ENCODE measurements around the gene PP2D1. TPM values are rescaled to one million over a fixed set of nuclear protein-coding genes. Genes with fewer than 3 reads are reported as not detected.

The PP2D1 gene
- total and polyA plus RNA-seq, 9 of the 15 experiments (the other 6 are each of a cell fraction or from before 2014, with no cell fraction given), result 0.07 to 0.10 TPM; not detected in 7

DNA sequence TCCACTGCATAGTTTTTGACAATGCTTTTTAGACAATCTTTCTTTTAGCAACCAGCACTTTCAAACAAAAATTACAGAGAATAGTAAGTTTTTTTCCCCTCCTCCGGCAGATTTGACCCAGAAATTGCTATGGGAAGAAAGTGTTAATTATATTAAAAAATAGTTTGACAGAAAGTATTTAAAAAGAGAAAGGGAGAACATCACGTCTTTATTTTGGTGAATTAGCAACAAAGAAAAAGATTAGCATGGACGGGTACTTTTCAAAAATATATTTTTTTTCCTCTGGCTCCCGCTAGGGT lies 27.4 kb upstream of the PP2D1 start (continued):
- TF ChIP-seq, protein P1, sequence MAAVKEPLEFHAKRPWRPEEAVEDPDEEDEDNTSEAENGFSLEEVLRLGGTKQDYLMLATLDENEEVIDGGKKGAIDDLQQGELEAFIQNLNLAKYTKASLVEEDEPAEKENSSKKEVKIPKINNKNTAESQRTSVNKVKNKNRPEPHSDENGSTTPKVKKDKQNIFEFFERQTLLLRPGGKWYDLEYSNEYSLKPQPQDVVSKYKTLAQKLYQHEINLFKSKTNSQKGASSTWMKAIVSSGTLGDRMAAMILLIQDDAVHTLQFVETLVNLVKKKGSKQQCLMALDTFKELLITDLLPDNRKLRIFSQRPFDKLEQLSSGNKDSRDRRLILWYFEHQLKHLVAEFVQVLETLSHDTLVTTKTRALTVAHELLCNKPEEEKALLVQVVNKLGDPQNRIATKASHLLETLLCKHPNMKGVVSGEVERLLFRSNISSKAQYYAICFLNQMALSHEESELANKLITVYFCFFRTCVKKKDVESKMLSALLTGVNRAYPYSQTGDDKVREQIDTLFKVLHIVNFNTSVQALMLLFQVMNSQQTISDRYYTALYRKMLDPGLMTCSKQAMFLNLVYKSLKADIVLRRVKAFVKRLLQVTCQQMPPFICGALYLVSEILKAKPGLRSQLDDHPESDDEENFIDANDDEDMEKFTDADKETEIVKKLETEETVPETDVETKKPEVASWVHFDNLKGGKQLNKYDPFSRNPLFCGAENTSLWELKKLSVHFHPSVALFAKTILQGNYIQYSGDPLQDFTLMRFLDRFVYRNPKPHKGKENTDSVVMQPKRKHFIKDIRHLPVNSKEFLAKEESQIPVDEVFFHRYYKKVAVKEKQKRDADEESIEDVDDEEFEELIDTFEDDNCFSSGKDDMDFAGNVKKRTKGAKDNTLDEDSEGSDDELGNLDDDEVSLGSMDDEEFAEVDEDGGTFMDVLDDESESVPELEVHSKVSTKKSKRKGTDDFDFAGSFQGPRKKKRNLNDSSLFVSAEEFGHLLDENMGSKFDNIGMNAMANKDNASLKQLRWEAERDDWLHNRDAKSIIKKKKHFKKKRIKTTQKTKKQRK (IDR thresholded peaks at IDR 0.05; ENCODE audit: borderline replicate concordance, low read depth, low read length), result no peak
- TF ChIP-seq SMARCB1 (IDR thresholded peaks at IDR 0.05; ENCODE audit: insufficient read length, low read depth), result no peak
- peak; percentile 56; the same call in 1 of the 2 replicates for TF ChIP-seq ADNP (tag; IDR thresholded peaks at IDR 0.05)
- TF ChIP-seq FIP1L1 (IDR thresholded peaks at IDR 0.05; ENCODE audit: low read depth, low read length, poor library complexity, severe bottlenecking), result no peak
- TF ChIP-seq, protein P2, sequence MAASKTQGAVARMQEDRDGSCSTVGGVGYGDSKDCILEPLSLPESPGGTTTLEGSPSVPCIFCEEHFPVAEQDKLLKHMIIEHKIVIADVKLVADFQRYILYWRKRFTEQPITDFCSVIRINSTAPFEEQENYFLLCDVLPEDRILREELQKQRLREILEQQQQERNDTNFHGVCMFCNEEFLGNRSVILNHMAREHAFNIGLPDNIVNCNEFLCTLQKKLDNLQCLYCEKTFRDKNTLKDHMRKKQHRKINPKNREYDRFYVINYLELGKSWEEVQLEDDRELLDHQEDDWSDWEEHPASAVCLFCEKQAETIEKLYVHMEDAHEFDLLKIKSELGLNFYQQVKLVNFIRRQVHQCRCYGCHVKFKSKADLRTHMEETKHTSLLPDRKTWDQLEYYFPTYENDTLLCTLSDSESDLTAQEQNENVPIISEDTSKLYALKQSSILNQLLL (CRISPR knock-in tag; IDR thresholded peaks at IDR 0.05; ENCODE audit: borderline replicate concordance), result no peak
- TF ChIP-seq, protein P3, sequence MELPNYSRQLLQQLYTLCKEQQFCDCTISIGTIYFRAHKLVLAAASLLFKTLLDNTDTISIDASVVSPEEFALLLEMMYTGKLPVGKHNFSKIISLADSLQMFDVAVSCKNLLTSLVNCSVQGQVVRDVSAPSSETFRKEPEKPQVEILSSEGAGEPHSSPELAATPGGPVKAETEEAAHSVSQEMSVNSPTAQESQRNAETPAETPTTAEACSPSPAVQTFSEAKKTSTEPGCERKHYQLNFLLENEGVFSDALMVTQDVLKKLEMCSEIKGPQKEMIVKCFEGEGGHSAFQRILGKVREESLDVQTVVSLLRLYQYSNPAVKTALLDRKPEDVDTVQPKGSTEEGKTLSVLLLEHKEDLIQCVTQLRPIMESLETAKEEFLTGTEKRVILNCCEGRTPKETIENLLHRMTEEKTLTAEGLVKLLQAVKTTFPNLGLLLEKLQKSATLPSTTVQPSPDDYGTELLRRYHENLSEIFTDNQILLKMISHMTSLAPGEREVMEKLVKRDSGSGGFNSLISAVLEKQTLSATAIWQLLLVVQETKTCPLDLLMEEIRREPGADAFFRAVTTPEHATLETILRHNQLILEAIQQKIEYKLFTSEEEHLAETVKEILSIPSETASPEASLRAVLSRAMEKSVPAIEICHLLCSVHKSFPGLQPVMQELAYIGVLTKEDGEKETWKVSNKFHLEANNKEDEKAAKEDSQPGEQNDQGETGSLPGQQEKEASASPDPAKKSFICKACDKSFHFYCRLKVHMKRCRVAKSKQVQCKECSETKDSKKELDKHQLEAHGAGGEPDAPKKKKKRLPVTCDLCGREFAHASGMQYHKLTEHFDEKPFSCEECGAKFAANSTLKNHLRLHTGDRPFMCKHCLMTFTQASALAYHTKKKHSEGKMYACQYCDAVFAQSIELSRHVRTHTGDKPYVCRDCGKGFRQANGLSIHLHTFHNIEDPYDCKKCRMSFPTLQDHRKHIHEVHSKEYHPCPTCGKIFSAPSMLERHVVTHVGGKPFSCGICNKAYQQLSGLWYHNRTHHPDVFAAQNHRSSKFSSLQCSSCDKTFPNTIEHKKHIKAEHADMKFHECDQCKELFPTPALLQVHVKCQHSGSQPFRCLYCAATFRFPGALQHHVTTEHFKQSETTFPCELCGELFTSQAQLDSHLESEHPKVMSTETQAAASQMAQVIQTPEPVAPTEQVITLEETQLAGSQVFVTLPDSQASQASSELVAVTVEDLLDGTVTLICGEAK (IDR thresholded peaks at IDR 0.05), result peak; percentile 48; the same call in 1 of the 2 replicates
- TF ChIP-seq, protein P3 (CRISPR knock-in tag; IDR thresholded peaks at IDR 0.05), result no peak
- TF ChIP-seq ILF3 (IDR thresholded peaks at IDR 0.05; ENCODE audit: borderline replicate concordance), result 0 out of 2 replicates have a peak, but pooled peaks have one; percentile 19
- TF ChIP-seq MYBL2 (IDR thresholded peaks at IDR 0.05; ENCODE audit: low read depth), result peak; percentile 86
- no peak for TF ChIP-seq MYBL2 (CRISPR knock-in tag; IDR thresholded peaks at IDR 0.05; ENCODE audit: borderline replicate concordance)
- no peak for TF ChIP-seq ZC3H11A (IDR thresholded peaks at IDR 0.05; ENCODE audit: low read depth, low read length)

Data from K562 (cell line).